Activated T-cell treated with anti-CD3 and anti-CD28 coated beads, Interleukin-2, amount 50 U/mL, for 24 hours (primary cell): ENCODE measurements around the gene RNF222.
"Not testable (repeated sequence)": the region's sequence is repeated elsewhere in the genome, so short reads cannot be mapped to it uniquely, and the experiment has no call there.

Source experiments
- DNase-seq: peaks from one replicate; pipeline ENCODE4 v3.0.0-alpha.2; 2020
- H3K27ac Mint-ChIP-seq: 2 replicates; pipeline ENCODE4 v1.8.0; 2020; ENCODE audit warnings: mild to moderate bottlenecking, mixed read lengths
- H3K27me3 Mint-ChIP-seq: 2 replicates; pipeline ENCODE4 v1.8.0; 2020; ENCODE audit warnings: mixed read lengths
- H3K36me3 Mint-ChIP-seq: 2 replicates; pipeline ENCODE4 v1.8.0; 2020; ENCODE audit warnings: low read depth, mixed read lengths
- H3K4me1 Mint-ChIP-seq: 2 replicates; pipeline ENCODE4 v1.8.0; 2020; ENCODE audit warnings: low read depth, mixed read lengths
- H3K4me3 Mint-ChIP-seq: 2 replicates; pipeline ENCODE4 v1.8.0; 2020; ENCODE audit warnings: mild to moderate bottlenecking, moderate library complexity, mixed read lengths
- H3K9me3 Mint-ChIP-seq: 2 replicates; pipeline ENCODE4 v1.8.0; 2020; ENCODE audit warnings: mixed read lengths

RNF222 gene

DNA sequence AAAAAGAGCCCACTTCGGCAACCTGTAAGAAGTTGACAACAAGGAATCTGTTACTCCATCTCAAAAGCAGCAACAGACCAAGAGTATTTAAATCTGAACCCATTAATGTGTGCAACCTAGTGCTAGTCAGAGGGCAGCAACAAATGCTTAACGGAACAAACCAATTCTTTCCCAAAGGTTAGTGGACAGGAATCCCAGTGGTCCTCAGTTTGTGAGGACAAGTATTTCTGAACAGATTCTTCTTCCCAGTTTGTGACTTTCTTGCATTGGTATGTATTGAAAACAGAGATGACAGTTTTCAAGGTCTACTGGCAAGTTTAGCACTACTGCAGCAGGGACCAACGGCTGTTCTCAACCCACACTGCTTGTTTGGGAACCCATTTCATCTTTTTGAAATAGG, 17.6 kb downstream of the RNF222 start:
- peaks cover 68% of the 10 kb centered on the region for H3K4me1 Mint-ChIP-seq
- peak overlapping the region; percentile 100 for H3K4me3 Mint-ChIP-seq
- H3K9me3 Mint-ChIP-seq, result no peaks in the 10 kb centered on the region
- no peak for DNase-seq
- H3K36me3 Mint-ChIP-seq, result peaks cover 80% of the 10 kb centered on the region
- no peaks in the 10 kb centered on the region for H3K27me3 Mint-ChIP-seq
- peak overlapping the region; percentile 100 for H3K27ac Mint-ChIP-seq

DNA sequence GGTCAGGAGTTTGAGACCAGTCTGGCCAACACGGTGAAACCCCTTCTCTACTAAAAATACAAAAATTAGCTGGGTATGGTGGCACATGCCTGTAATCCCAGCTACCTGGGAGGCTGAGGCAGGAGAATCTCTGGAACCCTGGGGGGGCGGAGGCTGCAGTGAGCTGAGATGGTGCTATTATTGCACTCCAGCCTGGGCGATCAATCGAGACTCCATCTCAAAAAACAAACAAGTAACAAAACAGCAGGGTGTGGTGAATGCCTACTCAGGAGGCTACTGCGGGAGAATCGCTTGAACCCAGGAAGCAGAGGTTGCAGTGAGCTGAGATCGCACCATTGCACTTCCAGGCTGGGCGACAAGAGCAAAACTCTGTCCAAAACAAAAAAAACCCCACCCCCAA, 19.5 kb downstream of the RNF222 start:
- H3K9me3 Mint-ChIP-seq, DNase-seq, H3K27me3 Mint-ChIP-seq: not testable (repeated sequence)
- H3K36me3 Mint-ChIP-seq, result peaks cover 83% of the 10 kb centered on the region
- H3K4me3 Mint-ChIP-seq, result peak overlapping the region; percentile 100
- H3K27ac Mint-ChIP-seq, result peak overlapping the region; percentile 93
- peaks cover 57% of the 10 kb centered on the region for H3K4me1 Mint-ChIP-seq

GRCh38 chr17:8377422-8377821, 20.2 kb downstream of the RNF222 start:
- Mint-ChIP-seq H3K9me3 (no peaks in the 10 kb centered on the region), H3K27me3 (no peaks in the 10 kb centered on the region), H3K36me3 (peaks cover 76% of the 10 kb centered on the region), H3K4me3 (peak overlapping the region; percentile 100), H3K4me1 (peaks cover 57% of the 10 kb centered on the region), H3K27ac (peak overlapping the region; percentile 93)
- DNase-seq, result no peak

- Mint-ChIP-seq H3K4me3 (peak within 1 kb of the TSS; percentile 100), H3K4me1 (peaks cover 55% of the 10 kb centered on the region), H3K27me3 (no peaks in the 10 kb centered on the region), H3K36me3 (peaks cover 67% of the 10 kb centered on the region), H3K27ac (peak within 1 kb of the TSS; percentile 93), H3K9me3 (no peaks in the 10 kb centered on the region)
- peak; percentile 94 for DNase-seq
Measured at GRCh38 chr17:8376271-8377067, 21.2 kb downstream of the RNF222 start, which contains the start of gene KRABD2. KRABD2 (minus strand) TSS chr17:8376704.

GRCh38 chr17:8375738-8376259, 21.8 kb downstream of the RNF222 start:
- no peaks in the 10 kb centered on the region for H3K9me3 Mint-ChIP-seq
- no peak for DNase-seq
- peaks cover 60% of the 10 kb centered on the region for H3K36me3 Mint-ChIP-seq
- H3K4me1 Mint-ChIP-seq, result peaks cover 50% of the 10 kb centered on the region
- H3K27me3 Mint-ChIP-seq, result no peaks in the 10 kb centered on the region
- H3K4me3 Mint-ChIP-seq, result peak overlapping the region; percentile 100
- H3K27ac Mint-ChIP-seq, result peak overlapping the region; percentile 93

DNA sequence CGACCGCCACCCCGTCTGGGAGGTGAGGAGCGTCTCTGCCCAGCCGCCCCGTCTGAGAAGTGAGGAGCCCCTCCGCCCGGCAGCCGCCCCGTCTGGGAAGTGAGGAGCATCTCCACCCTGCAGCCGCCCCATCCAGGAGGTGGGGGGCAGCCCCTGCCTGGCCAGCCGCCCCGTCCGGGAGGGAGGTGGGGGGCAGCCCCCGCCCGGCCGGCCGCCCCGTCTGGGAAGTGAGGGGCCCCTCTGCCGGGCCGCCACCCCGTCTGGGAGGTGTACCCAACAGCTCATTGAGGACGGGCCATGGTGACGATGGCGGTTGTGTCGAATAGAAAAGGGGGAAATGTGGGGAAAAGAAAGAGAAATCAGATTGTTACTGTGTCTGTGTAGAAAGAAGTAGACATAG, 23.8 kb downstream of the RNF222 start:
- H3K27ac Mint-ChIP-seq, H3K27me3 Mint-ChIP-seq, H3K9me3 Mint-ChIP-seq, DNase-seq, H3K4me3 Mint-ChIP-seq: not testable (repeated sequence)
- Mint-ChIP-seq H3K4me1 (peaks cover 37% of the 10 kb centered on the region), H3K36me3 (peaks cover 56% of the 10 kb centered on the region)

GRCh38 chr17:8372422-8372821, 25.2 kb downstream of the RNF222 start:
- DNase-seq, result no peak
- H3K9me3 Mint-ChIP-seq, result no peaks in the 10 kb centered on the region
- no peak overlapping the region for H3K27ac Mint-ChIP-seq
- H3K4me1 Mint-ChIP-seq, result peaks cover 24% of the 10 kb centered on the region
- no peak overlapping the region for H3K4me3 Mint-ChIP-seq
- H3K27me3 Mint-ChIP-seq, result no peaks in the 10 kb centered on the region
- peaks cover 50% of the 10 kb centered on the region for H3K36me3 Mint-ChIP-seq

DNA sequence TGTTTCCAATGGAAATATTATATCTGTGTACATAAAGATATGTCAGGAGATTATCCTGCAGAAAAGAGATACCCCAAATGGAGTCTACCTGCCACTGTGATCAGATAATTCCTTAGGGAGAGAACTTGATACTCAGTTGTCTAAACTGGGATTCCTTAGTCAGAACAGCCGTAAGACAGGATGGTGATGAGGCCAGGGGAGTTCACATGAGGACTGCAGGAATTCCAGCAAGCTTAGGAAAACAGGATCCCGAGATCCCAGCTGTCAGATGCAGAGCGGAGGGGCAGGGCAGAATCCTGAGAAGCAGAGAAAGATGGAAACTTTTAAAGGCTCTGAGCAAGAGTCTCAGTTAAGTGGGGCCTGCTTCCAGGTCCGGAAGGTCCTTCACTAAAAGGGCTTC, 25.8 kb downstream of the RNF222 start:
- no peaks in the 10 kb centered on the region for H3K27me3 Mint-ChIP-seq
- peaks cover 43% of the 10 kb centered on the region for H3K36me3 Mint-ChIP-seq
- no peak overlapping the region for H3K27ac Mint-ChIP-seq
- H3K4me3 Mint-ChIP-seq, result no peak overlapping the region
- no peaks in the 10 kb centered on the region for H3K9me3 Mint-ChIP-seq
- peaks cover 17% of the 10 kb centered on the region for H3K4me1 Mint-ChIP-seq
- DNase-seq, result no peak

GRCh38 chr17:8369944-8370343, 27.7 kb downstream of the RNF222 start:
- no peaks in the 10 kb centered on the region for H3K9me3 Mint-ChIP-seq
- H3K36me3 Mint-ChIP-seq, result peaks cover 27% of the 10 kb centered on the region
- H3K27me3 Mint-ChIP-seq, result no peaks in the 10 kb centered on the region
- no peak overlapping the region for H3K4me3 Mint-ChIP-seq
- H3K27ac Mint-ChIP-seq, result no peak overlapping the region
- no peak for DNase-seq
- H3K4me1 Mint-ChIP-seq, result peaks cover 5% of the 10 kb centered on the region

DNA sequence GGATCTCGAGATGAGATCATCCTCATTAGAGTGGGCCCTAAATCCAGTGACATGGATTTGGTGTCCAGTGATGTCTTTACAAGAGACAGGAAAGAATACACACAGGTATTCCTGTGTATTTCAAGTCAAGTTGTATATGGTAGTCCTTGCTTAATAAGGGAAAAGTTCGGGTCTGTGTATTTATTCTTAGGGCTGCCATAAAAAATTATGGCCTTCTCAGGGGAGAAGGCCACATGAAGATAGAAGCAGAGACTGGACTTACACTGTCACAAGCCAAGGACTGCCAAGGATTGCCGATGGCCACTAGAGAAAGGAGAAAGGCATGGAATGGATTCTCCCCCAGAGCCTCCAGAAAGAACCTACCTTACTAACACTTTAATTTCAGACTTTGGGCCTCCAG, 29.4 kb downstream of the RNF222 start:
- Mint-ChIP-seq H3K36me3 (peaks cover 24% of the 10 kb centered on the region), H3K9me3 (no peaks in the 10 kb centered on the region), H3K27ac (no peak overlapping the region), H3K4me1 (peaks cover 5% of the 10 kb centered on the region), H3K4me3 (no peak overlapping the region), H3K27me3 (no peaks in the 10 kb centered on the region)
- DNase-seq, result no peak

DNA sequence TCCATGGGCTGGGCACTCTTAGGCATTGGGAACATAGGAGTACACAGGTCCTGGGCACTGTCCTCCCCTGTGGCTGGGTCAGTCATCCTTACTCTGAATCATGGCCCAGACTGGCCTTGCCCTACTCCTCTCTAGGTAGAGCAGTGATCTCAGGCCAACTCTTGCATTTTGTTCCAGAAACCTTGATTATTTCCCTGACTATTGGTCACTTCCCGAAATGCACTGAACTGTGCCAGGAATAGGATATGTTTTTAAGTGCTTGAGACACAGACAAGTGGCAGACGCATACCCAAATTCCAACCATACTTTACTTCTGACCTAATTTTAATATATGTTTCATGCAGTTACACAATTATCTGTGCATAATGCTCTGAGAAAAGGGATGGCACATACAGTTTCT, 31.4 kb downstream of the RNF222 start:
- no peak for DNase-seq
- H3K27ac Mint-ChIP-seq, result no peak overlapping the region
- no peaks in the 10 kb centered on the region for H3K9me3 Mint-ChIP-seq
- no peak overlapping the region for H3K4me3 Mint-ChIP-seq
- H3K36me3 Mint-ChIP-seq, result peaks cover 24% of the 10 kb centered on the region
- H3K4me1 Mint-ChIP-seq, result peaks cover 5% of the 10 kb centered on the region
- H3K27me3 Mint-ChIP-seq, result no peaks in the 10 kb centered on the region

DNA sequence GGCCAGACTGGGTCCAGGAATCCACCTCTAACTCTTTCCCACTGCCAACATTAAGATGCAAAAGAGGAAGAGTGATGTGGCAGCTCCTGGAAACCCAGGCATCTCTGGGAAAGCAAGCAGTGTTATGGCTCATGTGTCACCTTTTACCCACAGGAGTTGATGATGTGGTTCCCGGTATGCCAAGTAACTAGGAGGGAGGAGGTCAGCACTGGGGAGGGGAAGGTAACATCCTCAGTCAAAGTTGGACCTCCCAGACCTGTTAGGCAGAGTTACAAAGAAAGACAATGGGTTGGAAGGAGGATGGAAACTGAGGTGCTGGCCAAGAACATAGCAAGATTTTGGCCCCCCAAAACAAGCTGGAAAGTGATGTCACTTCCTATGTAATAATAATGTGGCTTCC, 32.5 kb downstream of the RNF222 start:
- Mint-ChIP-seq H3K36me3 (peaks cover 21% of the 10 kb centered on the region), H3K9me3 (no peaks in the 10 kb centered on the region), H3K27me3 (no peaks in the 10 kb centered on the region), H3K4me1 (peaks cover 4% of the 10 kb centered on the region), H3K27ac (peak overlapping the region; percentile 50), H3K4me3 (no peak overlapping the region)
- DNase-seq, result no peak

GRCh38 chr17:8362651-8363332, 34.8 kb downstream of the RNF222 start:
- Mint-ChIP-seq H3K4me3 (no peak overlapping the region), H3K27me3 (no peaks in the 10 kb centered on the region), H3K4me1 (peaks cover 9% of the 10 kb centered on the region), H3K9me3 (no peaks in the 10 kb centered on the region), H3K27ac (no peak overlapping the region), H3K36me3 (peaks cover 2% of the 10 kb centered on the region)
- no peak for DNase-seq

GRCh38 chr17:8360751-8361150, 36.9 kb downstream of the RNF222 start:
- no peak overlapping the region for H3K27ac Mint-ChIP-seq
- no peak for DNase-seq
- H3K36me3 Mint-ChIP-seq, result no peaks in the 10 kb centered on the region
- H3K4me1 Mint-ChIP-seq, result peaks cover 9% of the 10 kb centered on the region
- no peaks in the 10 kb centered on the region for H3K27me3 Mint-ChIP-seq
- H3K9me3 Mint-ChIP-seq, result no peaks in the 10 kb centered on the region
- no peak overlapping the region for H3K4me3 Mint-ChIP-seq

GRCh38 chr17:8360260-8360659, 37.4 kb downstream of the RNF222 start:
- H3K36me3 Mint-ChIP-seq, result no peaks in the 10 kb centered on the region
- H3K9me3 Mint-ChIP-seq, result no peaks in the 10 kb centered on the region
- no peak overlapping the region for H3K4me3 Mint-ChIP-seq
- H3K27me3 Mint-ChIP-seq, result no peaks in the 10 kb centered on the region
- no peak overlapping the region for H3K27ac Mint-ChIP-seq
- no peak for DNase-seq
- peaks cover 9% of the 10 kb centered on the region for H3K4me1 Mint-ChIP-seq
